Activated CD8-positive, alpha-beta memory T cell treated with anti-CD3 and anti-CD28 coated beads for 24 hours (primary cell): ENCODE measurements around the gene AGR2.

Experiments used
- DNase-seq: peaks from one replicate; pipeline ENCODE4 v3.0.0-alpha.2; 2020

Gene AGR2

DNA sequence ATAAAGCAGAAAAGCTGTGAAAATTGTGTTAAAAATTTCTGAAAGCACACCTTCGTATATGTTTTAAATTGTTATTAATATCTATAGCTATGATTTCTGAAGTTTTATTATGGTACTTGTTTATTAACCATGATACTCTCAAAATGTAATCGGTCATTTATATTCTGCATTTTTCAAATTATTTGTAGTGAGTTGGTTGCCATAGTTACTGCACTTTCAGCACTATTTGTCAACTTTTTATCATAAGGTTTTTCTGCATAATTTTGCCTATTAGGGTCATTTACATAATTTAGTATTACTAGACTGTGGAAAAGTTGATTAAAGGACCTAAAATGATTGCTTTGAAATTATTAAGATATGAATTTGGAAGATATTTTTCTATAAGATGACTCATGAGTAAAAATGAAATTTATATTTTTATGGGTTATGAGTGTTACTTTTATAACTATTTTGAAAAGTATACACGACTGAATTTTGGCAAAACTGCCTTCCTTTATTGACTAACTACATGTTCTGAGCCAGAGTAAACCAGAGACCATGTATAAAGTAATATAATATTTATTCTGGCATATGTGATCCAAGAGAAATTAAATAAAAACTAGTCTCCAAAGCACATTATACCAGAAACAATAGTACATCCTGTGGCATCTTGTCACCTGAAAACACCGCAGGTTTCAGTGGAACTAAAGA lies 7.9 kb upstream of the AGR2 start:
- no peak for DNase-seq

DNA sequence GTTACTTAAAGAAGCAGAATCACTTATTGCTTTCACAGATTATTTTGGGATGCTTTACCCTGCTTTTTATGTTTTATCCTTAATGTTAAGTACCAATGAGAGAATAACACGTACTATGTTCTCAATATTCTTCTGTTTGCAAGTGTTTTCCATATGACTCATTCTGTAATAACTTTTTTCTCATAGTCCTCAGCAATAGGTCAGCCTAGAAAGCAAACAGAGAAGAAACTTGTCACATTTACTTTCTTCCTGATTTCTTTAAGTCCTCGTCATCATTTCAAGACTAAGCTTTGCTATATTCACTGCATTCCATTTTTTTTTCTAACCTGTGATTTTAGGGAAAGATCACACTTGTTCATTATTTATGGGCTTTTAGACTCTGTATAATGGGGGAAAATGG lies 6.8 kb upstream of the AGR2 start:
- DNase-seq = no peak

DNA sequence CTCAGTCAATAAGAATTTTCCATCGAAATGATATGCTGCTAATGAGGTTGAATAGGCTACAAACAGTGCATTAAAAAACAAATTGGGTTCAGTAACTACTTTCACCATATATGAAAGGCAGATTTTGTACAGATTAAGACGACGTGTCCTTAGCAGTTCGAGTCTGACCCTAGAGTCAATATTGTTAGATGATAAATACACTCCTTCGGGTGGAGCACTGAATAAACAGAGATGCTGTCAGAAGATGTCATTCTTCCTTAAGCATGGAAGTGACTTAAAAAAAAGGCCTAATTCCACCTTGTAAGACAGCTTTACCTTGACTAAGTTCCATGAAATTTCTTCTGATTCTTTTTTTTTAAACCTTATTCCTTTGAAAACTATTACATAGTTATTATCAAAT lies 5.8 kb upstream of the AGR2 start:
- DNase-seq = no peak

DNA sequence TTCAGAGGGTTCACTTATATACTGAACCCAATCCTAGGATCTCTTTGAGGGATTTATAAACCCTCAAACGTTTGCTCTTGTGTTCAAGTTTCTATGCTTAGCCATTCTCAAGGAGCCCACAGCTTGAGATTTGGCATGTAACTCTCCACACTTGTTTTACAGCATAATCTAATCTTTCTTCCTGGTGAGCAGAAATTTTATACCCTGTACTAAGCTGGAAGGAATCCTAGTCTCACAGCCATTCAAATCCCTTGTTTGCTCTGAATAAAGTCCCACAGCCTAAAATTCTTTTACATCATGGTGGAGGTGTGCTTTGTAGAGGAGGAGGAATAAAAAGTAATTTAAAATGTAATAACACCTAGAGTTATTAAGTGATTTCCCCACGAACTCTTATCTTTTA lies 5.3 kb upstream of the AGR2 start:
- DNase-seq = no peak

DNA sequence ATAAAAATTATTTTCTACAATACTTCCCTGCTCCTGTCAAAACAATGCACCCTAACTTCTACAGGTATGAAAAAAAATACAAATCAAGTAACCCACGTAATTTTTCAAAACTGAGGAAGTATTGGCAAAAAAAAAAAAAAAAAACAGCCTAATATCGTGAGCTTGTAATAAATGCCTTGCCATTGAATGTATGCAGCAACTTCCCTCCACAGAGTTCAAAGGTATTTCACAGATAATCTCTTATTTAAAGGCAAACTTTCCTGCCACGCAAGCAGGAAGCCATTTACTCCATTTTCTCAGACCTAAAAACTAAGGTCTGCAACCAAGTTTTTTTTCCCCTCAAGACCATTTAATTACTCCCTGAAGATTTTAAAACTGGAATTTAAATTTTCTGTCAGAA lies 642 bp upstream of the AGR2 start:
- no peak for DNase-seq

DNA sequence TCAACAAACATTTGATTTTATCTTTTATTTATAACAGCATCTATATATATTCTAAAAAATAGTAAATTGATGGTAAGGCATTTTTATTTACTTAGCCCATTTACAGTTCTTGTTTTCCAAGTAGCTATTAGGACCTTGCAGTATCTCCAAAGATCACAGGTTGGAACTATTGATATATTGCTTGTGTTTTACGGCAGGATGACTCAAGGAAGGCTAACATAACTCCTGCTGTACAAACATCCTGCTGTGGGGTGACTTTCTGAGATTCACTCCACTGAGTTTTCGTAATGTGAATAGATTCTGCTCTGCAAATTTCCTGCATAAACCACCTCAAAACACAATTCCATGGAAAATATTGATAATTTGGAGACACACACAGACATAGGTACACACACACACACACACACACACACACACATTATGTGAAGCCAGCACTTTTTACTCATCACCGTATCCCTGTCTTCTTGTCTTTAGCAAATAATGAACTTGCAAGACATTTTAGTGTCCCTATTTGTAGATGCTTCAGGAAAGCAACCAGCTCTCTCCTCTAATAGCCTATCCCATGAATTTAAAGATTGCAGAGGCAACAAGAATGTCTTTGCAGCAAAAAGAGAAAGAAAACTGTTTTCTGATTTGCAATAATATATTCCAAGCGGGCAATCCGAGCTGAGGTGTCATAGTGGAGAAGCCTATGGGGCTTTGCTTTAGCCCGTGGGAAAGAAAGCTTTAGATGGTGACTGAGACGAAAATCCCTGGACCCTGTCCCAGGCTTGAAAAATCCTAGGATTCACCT lies 722 bp downstream of the AGR2 start:
- no peak for DNase-seq

DNA sequence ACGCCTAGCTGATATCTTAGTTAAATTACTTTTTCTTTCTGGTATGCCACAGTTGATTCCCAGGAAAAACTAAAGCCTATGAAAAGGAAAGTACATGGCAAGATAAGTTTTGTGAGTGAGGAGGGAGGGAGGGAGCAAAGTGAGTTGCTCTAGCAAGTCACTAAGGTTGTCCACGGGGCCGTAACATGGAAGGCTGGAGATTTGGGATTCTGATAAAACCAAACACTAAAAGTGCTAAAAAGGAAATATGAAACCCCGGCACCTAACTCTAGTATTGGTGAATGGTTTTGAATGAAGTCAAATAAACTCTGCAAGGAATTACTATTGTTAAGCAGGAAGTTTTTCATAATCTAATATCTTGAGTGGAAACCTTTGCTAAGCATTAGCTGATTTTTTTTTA lies 1.7 kb downstream of the AGR2 start:
- DNase-seq = no peak

DNA sequence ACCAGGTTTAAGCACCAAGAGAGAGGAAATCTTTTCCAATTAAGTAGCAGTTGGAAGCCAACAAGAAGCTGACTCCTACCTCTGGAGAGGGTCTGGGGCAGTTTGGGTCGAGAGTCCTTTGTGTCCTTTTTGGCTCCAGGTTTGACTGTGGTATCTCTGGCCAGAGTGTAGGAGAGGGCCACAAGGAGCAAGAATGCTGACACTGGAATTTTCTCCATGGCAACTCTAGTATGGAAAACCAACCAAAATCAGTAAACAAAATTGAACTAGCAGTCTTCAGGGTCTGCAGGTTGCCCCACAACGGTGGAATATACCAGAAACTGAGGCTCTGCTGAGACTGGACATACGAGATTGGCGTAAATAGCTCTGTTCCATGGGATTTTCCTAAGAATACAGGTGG lies 3.2 kb downstream of the AGR2 start:
- DNase-seq = no peak

DNA sequence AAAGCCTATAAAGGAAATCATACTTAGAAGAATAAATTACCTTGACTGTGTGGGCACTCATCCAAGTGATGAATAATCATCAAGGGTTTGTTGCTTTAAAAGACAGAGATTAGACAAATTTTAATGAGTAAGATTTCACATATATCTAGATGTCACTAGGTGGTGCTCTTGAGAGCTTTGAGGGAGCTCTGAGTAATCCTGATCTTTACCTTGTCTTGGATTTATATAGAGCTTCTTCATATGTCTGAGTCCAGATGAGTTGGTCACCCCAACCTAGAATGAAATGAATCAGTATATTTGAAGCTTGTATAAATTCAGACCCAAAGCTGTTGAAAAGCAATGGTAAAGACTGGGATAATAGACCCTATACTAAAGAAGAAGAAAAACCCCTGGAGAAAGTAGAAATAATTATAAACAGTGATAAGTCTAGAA lies 3.7 kb downstream of the AGR2 start:
- no peak for DNase-seq

DNA sequence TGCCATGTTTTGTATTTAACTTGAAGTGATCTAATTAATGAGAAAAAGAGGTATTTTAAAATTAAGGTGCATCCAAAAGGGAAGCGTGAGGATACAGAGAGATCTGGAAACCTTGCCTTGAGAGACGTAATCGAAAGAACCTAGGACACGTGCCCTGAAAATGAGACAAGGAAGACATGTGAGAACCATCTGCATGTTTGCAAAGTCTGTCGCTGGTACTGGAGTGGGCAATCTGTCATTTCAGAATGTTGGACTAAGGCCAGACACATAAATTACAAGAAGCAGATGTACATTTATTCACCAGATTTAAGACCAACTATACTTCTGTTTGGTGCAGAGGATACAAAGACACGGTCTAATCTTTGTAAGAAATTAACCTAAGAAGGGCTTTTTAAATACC lies 9.2 kb downstream of the AGR2 start:
- DNase-seq = no peak

DNA sequence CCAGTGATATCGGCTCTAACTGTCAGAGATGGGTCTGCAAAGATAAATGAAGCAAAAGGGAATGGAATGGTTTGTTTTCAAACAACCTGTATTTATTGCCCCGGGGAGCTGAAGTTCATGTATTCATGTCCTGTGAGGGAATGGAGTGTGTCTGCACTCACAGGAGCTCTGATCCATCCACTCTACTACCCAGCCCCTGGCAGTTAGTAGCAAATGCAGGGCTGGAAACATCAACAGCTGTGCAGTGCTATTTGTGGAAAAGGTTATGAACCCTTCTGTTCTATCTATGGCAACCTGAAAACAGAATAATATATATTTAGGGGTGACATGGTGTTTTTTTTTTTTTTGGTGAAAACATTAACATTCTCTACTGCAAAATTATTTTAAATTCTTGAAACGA lies 9.8 kb downstream of the AGR2 start:
- DNase-seq = no peak

DNA sequence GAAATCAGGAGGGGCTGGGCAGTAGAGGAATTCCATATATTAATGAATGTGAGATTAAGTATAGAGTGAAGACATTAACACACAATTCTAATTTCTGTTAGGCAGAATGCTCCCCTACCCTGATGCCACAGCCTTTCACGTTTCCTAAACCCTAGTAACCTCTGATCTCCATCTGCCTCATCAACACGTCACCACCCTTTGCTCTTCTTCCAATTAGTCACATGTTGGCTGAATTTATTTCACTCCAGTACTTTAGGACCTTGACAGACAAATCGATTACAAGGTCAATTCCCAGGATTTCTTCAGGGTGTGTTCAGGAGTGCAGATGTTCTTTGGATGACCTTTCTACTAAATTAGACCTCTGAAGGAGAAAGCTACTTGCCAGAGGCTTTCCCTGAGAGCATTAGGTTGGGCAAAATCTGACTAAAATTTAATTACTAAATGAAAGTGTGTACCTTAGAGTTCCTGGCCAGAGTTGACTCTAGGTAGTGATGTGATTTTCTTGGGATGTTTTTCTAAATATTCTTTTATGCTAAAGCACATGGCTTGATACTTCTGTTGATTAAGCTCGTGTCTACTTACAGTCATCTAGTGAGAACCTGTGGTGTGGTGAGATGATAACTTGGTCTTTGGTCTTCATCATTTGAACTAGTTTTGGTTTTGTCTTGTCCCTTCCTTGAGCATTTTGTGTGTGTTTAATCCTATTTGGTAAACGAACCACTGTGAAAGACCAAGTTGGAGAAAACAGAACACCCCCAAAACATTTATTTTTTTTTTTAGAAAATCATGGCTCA lies 12.7 kb downstream of the AGR2 start:
- DNase-seq = no peak

DNA sequence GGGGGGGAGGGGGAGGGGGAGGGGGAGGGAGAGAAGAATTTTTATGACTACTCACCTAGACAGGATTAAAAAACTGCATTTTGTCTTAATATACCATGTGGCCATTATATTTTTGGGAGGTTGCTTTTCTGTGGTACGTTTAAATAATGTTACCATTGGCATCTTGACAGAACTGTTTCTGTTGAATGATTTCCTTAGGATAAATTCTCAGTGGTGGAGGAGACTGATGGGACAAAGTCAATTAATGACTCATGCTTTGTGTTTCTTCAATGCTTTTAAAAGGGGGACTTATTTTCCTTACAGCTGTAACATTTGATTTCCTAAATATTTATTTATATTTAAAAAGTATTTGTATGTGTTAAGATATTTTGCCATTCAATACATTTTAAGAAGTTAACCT lies 13.7 kb downstream of the AGR2 start:
- DNase-seq = no peak

DNA sequence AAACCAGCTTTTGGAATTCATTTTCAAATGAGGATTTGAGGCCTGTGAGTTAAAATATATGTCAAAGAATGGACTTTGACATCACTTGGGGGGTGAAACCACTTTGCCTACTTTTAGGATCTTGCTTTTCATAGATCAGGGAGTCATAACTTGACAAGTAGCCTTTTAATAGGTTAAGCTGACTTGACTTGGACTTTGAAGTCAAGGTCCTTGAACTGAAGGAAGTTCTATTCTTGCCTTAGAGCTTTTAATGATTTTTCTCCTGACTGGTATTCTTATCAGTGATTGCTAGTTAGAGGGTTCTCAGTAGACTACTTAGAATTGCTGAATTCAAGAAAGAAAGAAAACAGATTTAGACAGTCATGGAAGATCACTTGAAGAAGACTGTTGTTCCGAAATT lies 17.7 kb downstream of the AGR2 start:
- no peak for DNase-seq

DNA sequence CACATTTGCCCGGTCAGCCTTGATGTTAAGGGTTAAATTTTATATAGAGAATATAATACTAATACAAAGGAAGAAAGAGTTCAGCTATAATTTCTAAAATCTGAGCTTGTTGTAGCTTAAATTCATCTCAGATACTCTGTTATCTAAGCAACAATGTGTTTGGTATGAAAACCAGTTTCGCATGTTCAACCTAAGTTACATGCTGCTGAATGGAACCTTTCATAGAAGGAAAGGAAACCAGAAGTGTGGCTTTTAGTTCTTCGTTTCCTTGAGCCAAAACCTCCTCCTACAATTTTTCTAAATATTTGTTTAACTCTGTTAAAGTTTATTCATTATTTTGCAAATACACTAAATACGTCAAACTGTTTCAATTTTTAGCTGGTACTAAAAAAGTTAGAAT lies 18.5 kb downstream of the AGR2 start:
- DNase-seq = no peak

DNA sequence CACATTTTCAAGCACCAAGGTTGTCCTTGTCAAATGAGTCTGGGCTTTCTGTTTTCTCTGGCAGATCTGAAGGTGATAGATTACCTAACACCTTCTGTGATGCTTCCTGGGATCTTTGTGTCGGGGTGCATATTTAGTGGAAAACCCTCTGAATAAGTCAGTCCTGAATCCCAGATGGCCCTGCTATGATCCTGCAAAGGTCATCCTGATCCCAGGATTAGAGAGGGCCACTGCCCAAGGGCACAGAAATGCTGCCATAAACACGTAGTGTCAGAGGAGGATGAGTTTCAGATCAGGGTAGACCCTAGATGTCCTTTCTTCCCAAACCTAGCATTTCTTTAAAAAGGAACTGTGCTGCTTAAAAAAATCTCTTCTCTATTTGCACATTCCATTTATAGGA lies 19.0 kb downstream of the AGR2 start:
- no peak for DNase-seq

DNA sequence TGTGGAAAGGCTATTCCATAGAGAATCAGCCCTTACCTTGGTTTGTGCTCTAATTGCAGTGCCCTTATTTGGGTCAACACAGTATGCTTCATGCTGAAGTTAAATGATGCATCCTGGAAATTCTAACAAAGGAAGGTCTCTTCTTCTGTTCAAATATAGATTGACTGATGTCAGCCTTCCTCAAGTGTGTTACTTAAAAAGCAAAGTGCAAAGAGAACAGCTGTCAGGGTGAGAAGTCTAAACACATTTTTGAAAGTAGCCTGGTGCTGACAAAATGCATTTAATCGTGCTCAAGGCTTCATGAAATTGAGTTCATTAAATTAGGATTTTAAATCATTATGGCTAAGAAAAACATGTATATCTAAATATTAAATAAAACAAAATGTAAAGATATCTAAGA lies 19.5 kb downstream of the AGR2 start:
- no peak for DNase-seq

DNA sequence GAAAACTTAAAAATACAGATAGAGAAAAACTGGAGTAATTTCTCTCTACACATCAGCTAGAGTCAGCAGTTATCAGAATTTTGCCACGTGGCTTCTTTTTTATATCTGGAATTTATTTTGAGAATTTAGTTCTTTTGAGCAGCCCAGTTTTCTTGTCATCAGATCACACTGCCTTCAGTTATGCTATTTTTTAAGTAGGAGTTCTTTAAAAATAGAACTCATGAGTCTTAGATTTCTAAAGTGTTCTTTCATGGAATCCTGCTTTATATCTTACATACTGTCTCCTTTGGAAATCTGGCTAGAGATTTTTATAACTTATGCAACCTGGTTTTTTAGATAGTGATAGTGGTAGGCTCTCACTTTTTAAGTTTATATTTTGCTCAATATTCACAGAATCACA lies 24.2 kb downstream of the AGR2 start:
- DNase-seq = no peak

DNA sequence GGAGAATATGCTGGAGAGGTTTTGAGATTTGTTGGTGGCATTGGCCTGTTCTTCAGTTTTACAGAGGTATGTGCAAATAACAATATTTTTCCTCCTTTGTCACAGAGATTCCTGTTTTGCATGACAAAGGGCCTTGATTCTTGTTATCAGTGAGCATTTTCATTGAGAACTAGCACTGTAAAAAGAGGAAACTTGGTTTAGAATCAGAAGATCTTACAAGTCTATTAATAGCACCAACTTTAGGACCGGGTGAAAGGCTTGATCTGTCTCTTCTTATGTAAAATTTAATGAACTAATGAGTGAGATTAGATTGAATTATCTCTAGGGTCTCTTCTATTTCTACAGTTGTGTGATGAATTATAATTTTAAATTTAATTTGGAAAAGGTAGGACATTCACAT lies 25.7 kb downstream of the AGR2 start:
- no peak for DNase-seq

DNA sequence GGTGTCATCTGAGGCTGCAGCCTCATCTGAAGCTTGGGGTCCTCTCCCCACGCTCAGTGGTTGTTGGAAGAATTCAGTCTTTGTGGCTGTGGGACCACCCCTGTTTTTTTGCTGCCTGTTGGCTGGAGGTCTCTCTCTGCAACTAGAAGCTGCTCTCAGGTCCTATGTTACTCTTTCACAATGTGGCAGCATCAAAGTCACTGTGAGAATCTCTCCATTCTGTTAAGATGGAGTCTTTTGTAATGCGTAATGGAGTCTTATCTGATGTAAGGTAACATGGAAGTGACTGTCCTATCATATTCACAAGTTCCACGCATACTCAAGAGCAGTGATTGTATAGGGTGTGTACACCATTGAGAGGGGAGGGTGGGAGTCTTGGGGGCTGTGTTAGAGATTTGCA lies 26.3 kb downstream of the AGR2 start:
- DNase-seq = no peak

DNA sequence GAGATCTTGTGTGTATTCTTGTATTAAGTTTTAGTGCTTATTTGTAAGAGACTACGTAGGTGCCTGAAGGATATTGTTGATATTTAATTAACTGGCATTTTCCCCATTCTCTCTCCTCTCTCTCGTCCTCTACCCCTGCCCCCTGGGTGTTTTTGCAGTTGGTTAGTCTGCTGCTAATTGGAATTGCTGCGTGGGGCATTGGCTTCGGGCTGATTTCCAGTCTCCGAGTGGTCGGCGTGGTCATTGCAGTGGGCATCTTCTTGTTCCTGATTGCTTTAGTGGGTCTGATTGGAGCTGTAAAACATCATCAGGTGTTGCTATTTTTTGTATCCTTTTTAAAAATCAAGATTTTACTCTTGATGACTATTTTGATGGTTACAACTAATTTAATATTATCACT lies 28.7 kb downstream of the AGR2 start:
- DNase-seq = no peak

DNA sequence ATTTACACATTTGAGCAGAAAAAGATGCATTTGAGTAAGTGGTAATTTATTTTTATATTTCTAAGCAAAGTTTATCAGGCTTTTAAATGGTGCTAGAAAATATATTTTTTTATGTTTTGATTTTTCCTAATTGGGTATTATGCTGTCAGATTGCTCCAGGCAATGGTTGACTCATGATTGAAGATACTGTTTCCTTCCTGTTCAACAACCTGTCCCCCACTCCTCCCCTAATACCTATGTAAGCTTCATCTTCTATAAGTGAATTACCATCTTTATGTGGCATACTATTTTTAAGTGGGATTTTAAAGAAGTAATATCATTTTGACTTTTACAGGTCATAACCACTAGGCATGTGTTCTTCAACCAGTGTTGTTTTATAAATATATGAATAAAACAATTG lies 29.8 kb downstream of the AGR2 start:
- DNase-seq = no peak

DNA sequence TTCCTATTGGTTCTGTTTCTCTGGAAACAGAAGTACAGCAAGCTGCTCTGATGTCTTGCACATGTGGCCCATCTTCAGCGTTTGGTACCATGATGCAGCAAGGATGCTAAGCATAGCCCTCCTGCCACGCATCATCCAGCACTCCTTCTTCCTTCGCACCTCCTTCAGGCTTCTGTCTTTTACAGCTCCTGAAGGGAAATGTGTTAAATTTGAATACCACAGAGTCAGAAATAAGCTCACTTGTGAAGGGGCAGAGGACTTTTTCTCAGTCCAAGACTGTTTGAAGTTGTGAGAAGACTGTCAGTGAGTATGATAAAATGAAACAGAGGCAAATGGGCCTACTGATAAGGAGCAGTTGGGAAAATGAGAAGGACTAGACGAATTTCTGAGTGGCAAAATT lies 30.5 kb downstream of the AGR2 start:
- no peak for DNase-seq

DNA sequence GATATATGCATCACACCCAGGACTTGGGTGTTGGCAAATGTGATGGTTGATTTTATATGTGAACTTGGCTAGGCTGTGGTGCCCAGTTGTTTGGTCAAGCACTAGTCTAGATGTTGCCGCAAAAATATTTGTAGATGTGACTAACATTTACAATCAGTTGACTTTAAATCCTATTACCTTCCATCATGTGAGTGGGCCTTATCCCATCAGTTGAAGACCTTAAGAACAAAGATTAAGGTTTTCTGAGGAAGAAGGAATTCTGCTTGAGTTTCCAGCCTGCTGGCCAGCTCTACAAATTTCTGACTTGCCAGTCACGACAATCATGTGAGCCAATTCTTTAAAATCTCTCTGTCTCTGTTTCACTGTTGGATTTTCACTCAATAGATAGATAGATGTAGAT lies 30.9 kb downstream of the AGR2 start:
- DNase-seq = no peak
